Hepatocyte (in vitro differentiated cells): ENCODE measurements around the gene GCNT2.

Source experiments
- EZH2 ChIP-seq: fragments of 200-600 bp; sonication (generic); IDR thresholded peaks from 2 replicates; pipeline ENCODE4 v1.6.1; 2016; ENCODE audit warnings: antibody characterized with exemption, mild to moderate bottlenecking, borderline replicate concordance
- EZH2phosphoT487 ChIP-seq: fragments of 200-600 bp; sonication (generic); IDR thresholded peaks from one replicate; pipeline ENCODE4 v1.6.1; 2018; ENCODE audit warnings: antibody characterized with exemption, mild to moderate bottlenecking, low read depth, moderate library complexity; ENCODE audit not compliant: unreplicated experiment, severe bottlenecking
- TF ChIP-seq, protein P1 (sequence below): fragments of 200-600 bp; sonication (generic); IDR thresholded peaks from 2 replicates; pipeline ENCODE4 v1.5.1; 2016; ENCODE audit warnings: antibody characterized with exemption, mild to moderate bottlenecking; ENCODE audit not compliant: poor library complexity

- TF ChIP-seq, protein P1, sequence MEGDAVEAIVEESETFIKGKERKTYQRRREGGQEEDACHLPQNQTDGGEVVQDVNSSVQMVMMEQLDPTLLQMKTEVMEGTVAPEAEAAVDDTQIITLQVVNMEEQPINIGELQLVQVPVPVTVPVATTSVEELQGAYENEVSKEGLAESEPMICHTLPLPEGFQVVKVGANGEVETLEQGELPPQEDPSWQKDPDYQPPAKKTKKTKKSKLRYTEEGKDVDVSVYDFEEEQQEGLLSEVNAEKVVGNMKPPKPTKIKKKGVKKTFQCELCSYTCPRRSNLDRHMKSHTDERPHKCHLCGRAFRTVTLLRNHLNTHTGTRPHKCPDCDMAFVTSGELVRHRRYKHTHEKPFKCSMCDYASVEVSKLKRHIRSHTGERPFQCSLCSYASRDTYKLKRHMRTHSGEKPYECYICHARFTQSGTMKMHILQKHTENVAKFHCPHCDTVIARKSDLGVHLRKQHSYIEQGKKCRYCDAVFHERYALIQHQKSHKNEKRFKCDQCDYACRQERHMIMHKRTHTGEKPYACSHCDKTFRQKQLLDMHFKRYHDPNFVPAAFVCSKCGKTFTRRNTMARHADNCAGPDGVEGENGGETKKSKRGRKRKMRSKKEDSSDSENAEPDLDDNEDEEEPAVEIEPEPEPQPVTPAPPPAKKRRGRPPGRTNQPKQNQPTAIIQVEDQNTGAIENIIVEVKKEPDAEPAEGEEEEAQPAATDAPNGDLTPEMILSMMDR = no peak
- TF ChIP-seq EZH2 = no peak
- TF ChIP-seq EZH2phosphoT487 = no peak
Measured at GRCh38 chr6:10589983-10590382, 68.8 kb downstream of the GCNT2 start.
